NB4 (cell line): ENCODE results near the gene MT1X.

ENCODE experiments used
- DNase-seq: peaks from one replicate; pipeline ENCODE4 v3.0.0; 2010; ENCODE audit warnings: low read depth
- H3K4me3 ChIP-seq: one replicate; pipeline ENCODE4 v1.5.1; 2011; ENCODE audit warnings: mild to moderate bottlenecking, low read depth, low read length, moderate library complexity
- CTCF ChIP-seq: IDR thresholded peaks from one replicate; pipeline ENCODE4 v1.5.1; 2012; ENCODE audit warnings: low read depth, low read length
- MAX ChIP-seq: IDR thresholded peaks from 2 replicates; pipeline ENCODE4 v1.6.1; 2011; ENCODE audit warnings: low read depth, low read length
- MYC ChIP-seq: IDR thresholded peaks from 2 replicates; pipeline ENCODE4 v1.6.1; 2011; ENCODE audit warnings: low read depth, low read length
- POLR2A ChIP-seq: IDR thresholded peaks from 2 replicates; pipeline ENCODE4 v1.6.1; 2011; ENCODE audit warnings: mild to moderate bottlenecking; ENCODE audit not compliant: insufficient read length; ENCODE audit errors: extremely low read depth

Gene MT1X

GRCh38 chr16:56689171-56689570 is 6.9 kb downstream of the MT1X start:
- H3K4me3 ChIP-seq: no peak overlapping the region
- no peak for TF ChIP-seq MYC
- no peak for DNase-seq

GRCh38 chr16:56690420-56691122 is 8.3 kb downstream of the MT1X start:
- H3K4me3 ChIP-seq: no peak overlapping the region
- no peak for TF ChIP-seq MYC
- no peak for TF ChIP-seq POLR2A
- no peak for TF ChIP-seq MAX
- TF ChIP-seq CTCF: no peak
- no peak for DNase-seq

- no peak overlapping the region for H3K4me3 ChIP-seq
- TF ChIP-seq CTCF (no peak), POLR2A (no peak), MYC (no peak), MAX (no peak)
- no peak for DNase-seq
These were observed 9.6 kb downstream of the MT1X start for GRCh38 chr16:56691885-56692284.

- TF ChIP-seq CTCF (no peak), MAX (no peak), POLR2A (no peak), MYC (no peak)
- no peak overlapping the region for H3K4me3 ChIP-seq
- no peak for DNase-seq
These were observed 13.0 kb downstream of the MT1X start for GRCh38 chr16:56695246-56695645.

GRCh38 chr16:56697456-56698155 is 15.3 kb downstream of the MT1X start:
- TF ChIP-seq CTCF (no peak), POLR2A (no peak), MYC (no peak), MAX (no peak)
- no peak for DNase-seq
- H3K4me3 ChIP-seq: no peak overlapping the region

GRCh38 chr16:56700195-56700594 is 17.9 kb downstream of the MT1X start:
- DNase-seq: peak; percentile 38
- no peak overlapping the region for H3K4me3 ChIP-seq
- TF ChIP-seq MAX: no peak
- TF ChIP-seq MYC: no peak
- TF ChIP-seq CTCF: no peak
- no peak for TF ChIP-seq POLR2A
